Activated CD8-positive, alpha-beta memory T cell treated with anti-CD3 and anti-CD28 coated beads for 24 hours (primary cell): ENCODE measurements around the gene GUCA2A.

ENCODE experiments used
- DNase-seq: peaks from one replicate; pipeline ENCODE4 v3.0.0-alpha.2; 2020

The GUCA2A gene

GRCh38 chr1:42176902-42177519, 12.5 kb upstream of the GUCA2A start:
- DNase-seq, result no peak

- no peak for DNase-seq
These were observed 10.9 kb upstream of the GUCA2A start for GRCh38 chr1:42175314-42176054.

DNA sequence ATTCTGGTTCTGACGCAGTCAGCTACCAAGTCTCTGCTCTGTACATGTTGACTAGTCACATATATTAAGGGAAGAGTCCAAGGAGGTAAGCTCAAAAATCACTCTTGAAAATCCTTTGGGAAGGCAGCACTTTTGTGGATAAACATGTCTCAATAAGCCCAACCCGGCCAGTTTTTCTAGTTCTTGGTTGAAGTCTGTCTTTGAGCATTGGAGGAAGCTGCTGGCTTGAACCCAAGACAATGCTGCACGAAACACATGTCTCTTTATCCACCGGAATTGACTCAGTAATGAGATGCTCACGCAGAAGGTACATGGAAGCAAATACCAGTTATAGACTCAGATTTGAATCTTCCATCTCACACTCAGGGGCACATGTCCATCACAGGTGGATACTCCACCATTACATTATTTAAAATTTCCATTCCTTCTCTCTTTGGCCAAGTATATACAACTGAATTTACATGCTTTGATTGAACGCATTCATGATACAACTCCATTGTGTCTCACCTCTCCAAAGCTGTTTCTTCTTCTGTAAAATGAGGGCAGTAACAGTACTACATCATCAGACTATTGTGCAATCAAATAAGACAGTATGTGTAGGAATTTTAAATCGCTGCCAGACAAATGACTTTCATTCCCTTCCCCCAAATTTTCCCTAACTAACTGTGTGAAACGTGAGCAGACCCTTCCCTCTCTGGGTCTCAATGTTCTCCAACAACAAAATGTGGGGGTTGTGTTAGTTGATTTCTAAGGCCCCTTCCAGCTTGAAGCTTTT, 9.6 kb upstream of the GUCA2A start:
- no peak for DNase-seq

GRCh38 chr1:42173155-42173933, 8.8 kb upstream of the GUCA2A start:
- peak; percentile 89 for DNase-seq

DNA sequence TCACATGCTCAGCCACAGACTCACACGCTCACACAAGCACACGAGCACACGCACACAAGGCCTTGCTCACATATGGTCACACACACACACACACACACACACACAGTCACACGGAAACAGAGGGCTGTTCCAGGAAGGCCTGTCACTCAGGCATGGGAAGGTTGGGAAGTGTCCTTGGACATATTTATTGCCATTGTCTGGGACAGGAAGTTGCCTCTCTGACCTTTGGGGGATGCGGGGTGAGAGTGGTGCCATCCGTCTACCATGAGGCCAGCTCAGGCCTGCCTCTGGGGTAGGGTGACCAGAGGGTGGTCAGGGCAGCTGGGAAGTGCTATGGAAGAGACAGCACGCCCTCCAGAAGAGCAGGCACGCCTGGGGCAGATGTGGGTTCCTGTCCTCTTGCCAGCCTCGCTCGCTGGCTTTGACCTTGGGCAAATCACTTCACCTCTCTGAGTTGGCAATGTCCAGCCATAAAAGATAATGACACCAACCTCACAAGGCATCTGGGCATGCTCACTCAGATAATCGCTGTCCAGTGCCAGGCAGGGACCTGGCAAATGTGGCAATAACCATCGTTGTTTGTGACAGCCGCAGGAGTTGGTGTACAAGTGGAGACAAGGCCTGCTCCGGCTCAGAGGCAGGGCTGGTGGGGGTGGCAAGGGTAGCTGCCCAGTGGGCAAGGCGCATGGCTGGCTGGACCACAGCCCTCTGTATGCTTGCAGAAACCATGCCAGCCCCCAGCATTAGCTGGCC, 8.0 kb upstream of the GUCA2A start:
- DNase-seq, result no peak

DNA sequence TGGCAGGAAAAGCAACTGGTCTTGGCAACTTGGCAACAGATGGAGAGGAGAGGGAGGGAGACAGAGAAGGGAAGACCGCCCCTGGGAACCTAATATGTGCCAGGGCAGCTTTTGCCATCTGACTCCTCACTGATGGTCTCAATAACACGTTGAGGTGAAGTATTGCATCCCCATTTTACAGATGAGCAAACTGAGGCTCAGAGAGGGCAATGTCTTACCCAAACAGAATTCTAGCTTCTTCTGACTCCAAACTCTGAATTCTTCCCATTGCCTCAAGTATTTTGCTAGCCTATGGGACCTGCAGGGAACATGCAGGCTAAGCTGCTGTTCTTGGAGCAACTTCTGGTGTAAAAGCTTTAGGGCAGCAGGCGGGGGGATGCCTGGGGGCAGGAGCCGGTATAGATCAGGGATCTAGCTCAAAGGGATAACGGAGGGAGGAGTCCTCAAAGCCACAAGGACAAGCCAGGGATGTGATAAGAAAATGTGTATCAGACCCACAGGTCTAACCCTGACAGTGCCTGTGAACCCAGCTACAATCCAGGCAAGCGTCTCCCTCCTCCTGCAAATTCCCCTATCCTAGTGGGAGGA, 7.2 kb upstream of the GUCA2A start:
- DNase-seq, result no peak

- DNase-seq, result no peak
These were observed 6.5 kb upstream of the GUCA2A start for GRCh38 chr1:42170779-42171621.

DNA sequence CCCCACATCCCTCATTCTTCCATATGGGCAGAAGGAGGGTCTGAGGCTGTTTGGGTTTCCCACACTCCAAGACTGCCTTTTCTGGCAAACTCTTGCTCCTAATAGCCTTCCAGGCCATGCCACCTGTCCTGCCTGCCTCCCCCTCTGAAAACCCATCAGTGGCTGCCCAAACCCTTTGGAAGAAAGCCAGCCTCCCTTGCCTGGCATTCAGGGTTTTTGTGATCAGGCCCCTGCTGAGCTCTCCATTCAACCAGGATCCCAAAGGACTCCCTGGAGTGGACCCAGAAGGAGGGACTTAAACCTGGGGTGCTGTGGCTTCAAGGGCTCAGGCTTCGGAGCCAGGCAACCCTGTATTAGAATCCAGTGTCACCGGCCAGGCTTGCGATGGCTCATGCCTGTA, 4.2 kb upstream of the GUCA2A start:
- no peak for DNase-seq

DNA sequence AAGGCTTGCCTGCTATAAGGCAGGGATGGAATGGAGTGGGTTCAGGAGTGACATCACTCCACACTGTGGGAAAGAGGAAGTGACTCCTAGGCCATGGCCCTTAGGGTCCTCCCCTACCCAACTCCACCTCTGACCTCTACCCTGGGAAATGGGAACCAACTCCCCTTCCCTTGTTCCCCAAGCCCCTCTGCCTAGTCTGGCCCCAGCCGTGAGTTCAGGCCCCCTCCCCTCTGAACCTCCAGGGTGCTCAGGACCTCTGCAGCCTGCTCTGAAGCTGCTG, 3.8 kb upstream of the GUCA2A start:
- DNase-seq, result no peak

DNA sequence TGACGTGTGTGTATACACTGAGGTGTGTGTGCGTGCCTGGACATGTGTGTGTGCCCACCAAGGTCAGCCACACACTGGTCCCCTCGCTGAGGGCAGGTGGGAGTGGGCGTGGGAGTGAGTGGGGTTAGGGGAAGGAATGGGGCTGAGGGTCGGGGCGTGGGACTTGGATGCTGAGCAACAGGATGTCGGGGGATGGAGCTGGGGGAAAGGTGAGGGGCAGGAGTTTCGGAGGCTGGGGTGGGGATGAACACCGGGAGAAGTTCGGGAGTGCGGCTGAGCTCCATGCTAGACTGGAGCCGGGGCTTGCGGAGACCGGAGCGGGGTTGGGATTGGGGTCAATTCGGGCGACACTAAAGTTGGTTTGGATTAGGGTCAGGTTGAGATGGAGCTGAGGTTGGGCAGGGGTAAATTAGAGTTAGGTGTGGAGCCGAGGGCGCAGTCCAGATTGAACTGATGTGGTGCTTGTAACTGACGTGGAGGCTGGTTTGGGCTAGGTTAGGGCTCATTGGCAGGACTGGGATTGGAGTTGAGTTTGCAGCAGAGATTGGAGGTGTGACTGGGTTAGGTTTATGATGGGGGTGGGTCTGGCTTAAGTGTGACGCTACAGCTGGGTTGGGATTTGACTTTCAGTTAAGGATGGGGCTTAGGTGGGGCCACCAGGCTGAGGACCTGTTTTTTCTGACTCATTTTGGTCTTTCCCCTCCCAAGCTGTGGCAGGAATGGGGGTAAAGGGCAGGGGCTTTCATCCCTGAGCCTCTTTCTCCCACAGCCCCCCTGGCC, 3.3 kb upstream of the GUCA2A start:
- DNase-seq, result no peak

- no peak for DNase-seq
These were observed 1.1 kb upstream of the GUCA2A start for GRCh38 chr1:42165511-42166210.

DNA sequence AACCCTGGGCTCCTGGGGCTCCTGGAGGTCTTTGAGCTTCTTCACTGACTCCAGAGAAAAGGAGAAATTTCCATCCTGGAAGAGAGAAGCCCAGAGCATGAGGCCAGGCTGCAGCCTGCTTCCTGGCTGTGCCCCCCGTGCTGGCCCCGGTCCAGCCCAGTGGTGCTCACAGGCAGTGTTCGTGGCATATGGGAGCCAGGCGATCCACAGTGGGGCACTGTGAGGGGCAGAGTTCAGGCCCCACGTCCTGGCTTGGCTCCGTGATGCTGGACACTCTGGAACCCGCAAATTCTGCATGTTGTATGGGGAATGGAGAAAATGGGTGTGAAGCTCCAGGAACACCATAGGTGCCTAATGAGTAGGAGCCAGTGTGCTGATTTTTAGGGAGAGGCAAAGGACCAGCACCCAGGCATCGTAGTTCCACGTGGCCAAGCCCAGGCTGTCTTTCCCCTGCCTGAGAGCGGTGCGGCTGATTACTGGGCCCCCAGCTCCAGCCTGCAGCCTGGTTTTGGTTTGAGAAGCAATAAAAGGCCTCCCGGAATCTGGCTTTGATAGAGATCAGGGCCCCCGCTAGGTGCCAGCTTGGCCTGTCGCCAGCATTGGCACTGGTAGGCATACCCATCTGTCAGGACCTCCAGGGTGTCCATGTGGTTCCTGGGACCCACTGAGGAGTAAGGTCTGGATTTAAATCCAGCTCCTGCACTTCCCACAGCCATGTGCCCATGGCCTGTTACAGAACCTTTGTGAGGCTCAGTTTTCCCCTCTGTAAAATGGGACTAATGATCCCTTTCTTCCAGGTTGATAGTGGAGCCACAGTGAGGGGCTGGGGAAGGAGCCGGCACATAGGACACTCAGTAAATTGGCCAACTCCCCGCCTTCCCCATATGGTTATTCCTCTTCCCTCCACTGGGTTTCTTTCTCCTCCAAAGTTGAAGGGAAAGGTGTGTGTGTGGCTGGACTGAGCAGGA, 725 bp downstream of the GUCA2A start:
- DNase-seq, result no peak

GRCh38 chr1:42163114-42163513, 1.4 kb downstream of the GUCA2A start:
- DNase-seq, result no peak

GRCh38 chr1:42162181-42162580, 2.4 kb downstream of the GUCA2A start:
- no peak for DNase-seq

DNA sequence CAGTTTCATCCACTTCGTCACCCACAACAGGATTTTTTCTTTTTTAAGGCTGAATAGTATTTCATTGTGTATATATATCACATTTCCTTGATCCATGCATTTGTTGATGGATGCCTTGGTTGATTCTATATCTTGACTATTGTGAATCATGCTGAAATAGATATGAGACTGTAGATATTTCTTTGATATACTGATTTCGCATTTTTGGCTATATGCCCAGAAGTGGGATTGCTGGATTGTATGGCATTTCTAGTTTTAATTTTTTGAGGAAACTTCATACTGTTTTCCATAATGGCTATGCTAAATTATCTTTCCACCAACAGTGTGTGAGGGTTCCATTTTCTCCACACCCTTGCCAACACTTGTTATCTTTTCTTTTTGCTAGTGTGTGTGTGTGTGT, 6.4 kb downstream of the GUCA2A start:
- no peak for DNase-seq

DNA sequence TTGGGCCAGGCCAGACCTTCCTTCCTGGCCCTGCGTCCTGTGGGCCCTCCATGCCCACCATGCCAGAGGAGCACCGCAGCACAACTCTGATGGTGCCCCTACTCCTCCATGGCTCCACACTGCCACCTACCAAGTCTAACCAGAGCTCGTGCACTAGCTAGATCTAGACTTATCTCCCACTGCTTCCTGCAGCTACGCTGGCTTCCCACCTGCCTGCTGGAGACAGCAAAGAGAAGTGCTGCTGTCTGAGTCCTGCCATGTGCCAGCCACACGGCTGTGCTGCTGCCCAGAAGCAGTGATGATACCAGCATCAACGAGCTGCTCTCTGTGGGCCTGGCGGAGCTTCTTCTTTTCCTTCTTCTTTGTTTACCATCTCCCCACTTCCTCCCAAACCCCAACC, 6.9 kb downstream of the GUCA2A start:
- DNase-seq, result no peak

DNA sequence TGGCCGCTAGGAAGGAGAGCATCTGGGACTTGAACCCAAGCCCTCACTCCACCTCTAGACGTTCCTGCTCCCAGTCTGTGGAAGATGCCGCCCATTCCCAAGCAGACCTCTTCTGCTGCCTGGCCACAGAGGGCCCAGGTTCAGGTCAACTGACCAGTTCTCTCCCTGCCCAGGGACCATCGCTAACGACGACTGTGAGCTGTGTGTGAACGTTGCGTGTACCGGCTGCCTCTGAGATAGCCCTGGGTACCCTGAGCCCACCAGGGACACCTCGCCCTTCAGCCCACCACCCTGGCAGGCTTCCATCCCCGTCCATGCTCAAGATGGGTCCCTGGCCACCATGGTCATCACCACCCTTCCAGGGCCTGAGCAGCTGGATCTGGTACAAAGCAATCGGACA, 9.2 kb downstream of the GUCA2A start:
- no peak for DNase-seq

DNA sequence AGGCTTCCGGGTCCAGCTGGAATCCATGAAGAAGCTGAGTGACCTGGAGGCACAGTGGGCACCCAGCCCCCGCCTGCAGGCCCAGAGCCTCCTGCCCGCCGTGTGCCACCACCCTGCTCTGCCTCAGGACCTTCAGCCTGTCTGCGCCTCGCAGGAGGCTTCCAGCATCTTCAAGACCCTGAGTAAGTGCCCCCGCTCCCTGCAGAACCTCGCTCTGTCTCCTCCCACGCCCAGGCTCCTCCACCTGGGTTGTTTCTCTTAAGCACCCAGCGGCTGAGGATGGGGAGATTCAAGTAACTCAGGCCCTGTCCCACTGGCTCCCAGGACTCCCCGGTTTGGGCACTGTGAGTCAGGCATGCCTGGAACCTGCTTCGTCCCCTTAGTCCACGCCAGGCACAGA, 9.9 kb downstream of the GUCA2A start:
- no peak for DNase-seq

- DNase-seq, result no peak
These were observed 10.9 kb downstream of the GUCA2A start for GRCh38 chr1:42153624-42154023.
